GM18508 (cell line): Measurements from ENCODE around the gene SYNE1.
"Not testable (repeated sequence)": the region's sequence is repeated elsewhere in the genome, so short reads cannot be mapped to it uniquely, and the experiment has no call there.

Experiments
- ATAC-seq: cut with Tn5 transposase; IDR thresholded peaks from one replicate; pipeline ENCODE4 v1.9.1; 2021; ENCODE audit warnings: moderate number of reproducible peaks; ENCODE audit not compliant: insufficient read depth, unreplicated experiment

The SYNE1 gene

DNA sequence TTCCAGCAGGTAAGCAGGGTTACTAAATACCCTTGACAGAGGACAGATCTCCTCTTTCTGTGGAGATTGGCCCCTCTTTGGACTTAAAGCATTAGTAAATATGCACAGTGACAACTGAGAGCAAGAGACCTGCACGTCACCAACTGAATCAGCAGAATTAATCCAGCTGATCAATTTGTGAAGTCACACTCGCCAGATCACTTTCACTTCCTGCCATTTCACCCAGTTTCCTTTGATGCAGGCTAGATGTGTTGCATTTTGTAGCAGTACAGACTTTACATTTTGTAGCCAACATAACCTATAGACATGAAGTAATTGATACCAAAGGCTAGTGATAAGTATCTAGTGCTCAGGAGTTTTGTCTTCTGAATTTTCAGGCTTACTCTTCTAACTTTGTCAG, 11.9 kb downstream of the SYNE1 start:
- ATAC-seq: no peak

GRCh38 chr6:152614776-152615175, 22.4 kb downstream of the SYNE1 start:
- ATAC-seq: not testable (repeated sequence)

DNA sequence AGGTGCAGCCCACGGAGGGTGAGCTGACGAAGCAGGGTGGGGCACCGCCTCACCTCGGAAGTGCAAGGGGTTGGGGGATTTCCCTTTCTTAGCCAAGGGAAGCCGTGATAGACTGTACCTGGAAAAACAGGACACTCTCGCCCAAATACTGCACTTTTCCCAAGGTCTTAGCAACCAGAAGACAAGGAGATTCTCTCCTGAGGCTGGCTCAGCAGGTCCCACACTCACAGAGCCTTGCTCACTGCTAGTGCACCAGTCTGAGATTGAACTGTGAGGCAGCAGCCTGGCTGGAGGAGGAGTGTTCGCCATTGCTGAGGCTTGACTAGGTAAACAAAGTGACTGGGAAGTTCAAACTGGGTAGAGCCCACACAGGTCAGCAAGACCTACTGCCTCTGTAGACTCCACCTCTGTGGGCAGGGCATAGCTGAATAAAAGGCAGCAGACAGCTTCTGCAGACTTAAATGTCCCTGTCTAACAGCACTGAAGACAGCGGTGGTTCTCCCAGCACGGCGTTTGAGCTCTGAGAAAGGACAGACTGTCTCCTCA, 28.0 kb downstream of the SYNE1 start:
- no peak for ATAC-seq

DNA sequence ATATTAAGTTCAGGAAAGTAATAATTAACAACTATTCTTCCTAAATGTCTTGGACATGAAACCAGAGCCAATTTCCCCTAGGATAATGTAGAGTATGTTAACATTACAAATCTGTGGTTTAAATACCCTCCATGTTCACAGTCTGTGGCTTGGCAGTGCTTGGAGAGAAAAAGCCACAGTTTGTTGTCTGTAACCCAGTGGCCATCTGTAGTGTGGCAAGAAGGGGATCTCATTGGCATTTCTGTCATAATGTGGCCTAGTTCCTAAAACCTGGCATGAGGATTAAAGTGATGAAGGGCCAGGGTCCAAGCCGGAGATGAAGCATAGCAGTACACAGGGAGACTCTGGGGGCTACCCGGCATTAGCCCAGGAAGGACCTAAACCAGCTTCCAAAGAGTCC, 31.2 kb downstream of the SYNE1 start:
- ATAC-seq: no peak

DNA sequence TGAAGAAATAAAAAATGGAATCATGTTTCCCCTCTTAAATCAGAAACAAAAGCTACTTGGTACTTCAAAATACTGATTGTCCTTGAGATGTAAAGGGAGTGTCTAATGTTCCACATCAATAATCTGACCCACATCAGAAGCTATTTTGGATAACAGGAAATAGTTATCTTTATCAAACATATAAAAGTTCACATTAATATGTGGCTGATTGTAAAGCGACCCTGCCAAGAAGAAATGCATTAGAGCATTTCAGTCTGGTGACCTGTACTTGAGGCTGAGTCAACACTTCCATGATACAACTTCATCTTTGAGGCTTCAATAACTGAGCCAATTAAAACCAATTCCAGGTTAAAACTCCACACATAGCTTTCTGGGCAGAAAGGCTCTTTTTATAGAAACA, 31.8 kb downstream of the SYNE1 start:
- ATAC-seq: no peak

GRCh38 chr6:152603911-152604310, 33.3 kb downstream of the SYNE1 start:
- ATAC-seq: no peak

DNA sequence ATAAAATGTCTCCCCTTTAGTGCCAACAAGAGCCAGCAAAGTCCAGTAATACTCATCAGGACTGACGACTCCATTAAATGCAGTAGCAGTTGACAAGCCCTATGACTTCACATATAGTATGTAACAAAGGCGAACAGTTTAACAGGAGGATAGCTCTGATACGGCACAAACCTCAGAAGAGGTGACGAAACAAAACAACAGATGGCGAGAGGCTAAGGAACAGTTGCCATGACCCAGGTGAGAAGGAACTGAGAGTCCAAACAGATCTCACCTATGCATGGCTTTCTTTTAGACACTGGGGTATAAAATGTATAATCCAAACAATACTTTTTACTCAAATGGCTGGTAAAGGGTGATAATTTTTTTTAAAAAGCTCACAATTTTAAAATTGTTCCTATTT, 37.1 kb downstream of the SYNE1 start:
- no peak for ATAC-seq

- no peak for ATAC-seq
Observed at GRCh38 chr6:152598901-152599537, 38.1 kb downstream of the SYNE1 start.

GRCh38 chr6:152598421-152598820, 38.7 kb downstream of the SYNE1 start:
- no peak for ATAC-seq

GRCh38 chr6:152596726-152597125, 40.4 kb downstream of the SYNE1 start:
- no peak for ATAC-seq

GRCh38 chr6:152595499-152595898, 41.7 kb downstream of the SYNE1 start:
- no peak for ATAC-seq

- no peak for ATAC-seq
Observed at GRCh38 chr6:152594701-152595100, 42.5 kb downstream of the SYNE1 start.

- no peak for ATAC-seq
Observed at GRCh38 chr6:152588456-152588855, 48.7 kb downstream of the SYNE1 start.

- no peak for ATAC-seq
Observed at GRCh38 chr6:152587473-152587872, 49.7 kb downstream of the SYNE1 start.

DNA sequence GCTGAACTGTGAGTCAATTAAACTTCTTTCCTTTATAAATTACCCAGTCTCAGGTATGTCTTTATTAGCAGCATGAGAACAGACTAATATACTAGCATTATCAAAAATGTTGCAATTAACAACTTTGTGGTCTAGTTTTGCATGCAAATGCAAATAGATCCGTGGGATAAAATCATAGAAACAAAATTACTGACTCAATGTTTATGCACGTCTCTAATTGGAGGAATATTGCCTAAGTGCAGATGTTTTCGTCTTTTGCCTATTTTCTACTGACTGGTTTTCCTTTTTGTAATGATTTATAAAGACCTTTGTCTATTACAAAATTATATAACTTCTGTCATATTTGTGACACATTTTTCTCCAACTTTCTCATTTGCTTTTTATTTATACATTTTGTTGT, 51.9 kb downstream of the SYNE1 start:
- ATAC-seq: no peak

DNA sequence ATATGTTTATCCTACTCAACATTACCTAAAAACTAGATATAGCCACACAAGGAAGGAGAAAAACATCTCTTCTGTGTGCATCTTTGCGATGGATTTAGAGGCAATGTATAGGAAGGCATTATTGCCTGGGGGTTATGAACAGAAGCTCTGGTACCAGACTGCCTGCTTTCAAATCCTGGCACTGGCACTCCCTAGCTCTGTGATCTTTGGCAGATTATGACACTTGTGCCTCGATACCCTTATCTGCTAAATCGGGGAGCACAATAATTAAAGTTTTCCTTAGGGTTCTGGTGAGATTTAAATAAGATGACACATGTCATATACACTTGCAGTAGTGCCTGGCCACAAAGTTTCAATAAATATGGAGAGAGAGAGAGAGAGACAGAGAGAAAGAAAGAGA, 53.3 kb downstream of the SYNE1 start:
- ATAC-seq: no peak

GRCh38 chr6:152576525-152576924, 60.6 kb downstream of the SYNE1 start:
- ATAC-seq: no peak

- no peak for ATAC-seq
Observed at GRCh38 chr6:152575621-152576150, 61.5 kb downstream of the SYNE1 start.

- ATAC-seq: no peak
Observed at GRCh38 chr6:152575161-152575560, 62.0 kb downstream of the SYNE1 start.

DNA sequence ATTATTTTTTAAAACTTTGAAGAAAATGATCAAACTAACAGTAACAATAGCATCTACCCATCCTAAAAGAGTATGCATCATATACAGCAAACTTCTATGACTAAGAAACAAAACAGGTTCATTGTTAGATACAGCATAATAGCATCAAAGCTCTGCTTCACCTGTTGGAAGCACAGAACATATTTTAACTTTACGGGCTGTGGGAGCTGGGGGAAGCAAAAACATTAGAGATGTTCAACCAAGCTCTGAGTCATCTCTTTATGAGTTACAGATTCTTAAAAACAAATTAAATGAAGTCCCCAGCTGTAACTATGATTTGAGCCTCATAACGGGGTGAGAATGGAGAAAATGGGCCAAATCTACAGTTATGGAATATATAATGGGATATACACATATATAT, 63.4 kb downstream of the SYNE1 start:
- no peak for ATAC-seq

DNA sequence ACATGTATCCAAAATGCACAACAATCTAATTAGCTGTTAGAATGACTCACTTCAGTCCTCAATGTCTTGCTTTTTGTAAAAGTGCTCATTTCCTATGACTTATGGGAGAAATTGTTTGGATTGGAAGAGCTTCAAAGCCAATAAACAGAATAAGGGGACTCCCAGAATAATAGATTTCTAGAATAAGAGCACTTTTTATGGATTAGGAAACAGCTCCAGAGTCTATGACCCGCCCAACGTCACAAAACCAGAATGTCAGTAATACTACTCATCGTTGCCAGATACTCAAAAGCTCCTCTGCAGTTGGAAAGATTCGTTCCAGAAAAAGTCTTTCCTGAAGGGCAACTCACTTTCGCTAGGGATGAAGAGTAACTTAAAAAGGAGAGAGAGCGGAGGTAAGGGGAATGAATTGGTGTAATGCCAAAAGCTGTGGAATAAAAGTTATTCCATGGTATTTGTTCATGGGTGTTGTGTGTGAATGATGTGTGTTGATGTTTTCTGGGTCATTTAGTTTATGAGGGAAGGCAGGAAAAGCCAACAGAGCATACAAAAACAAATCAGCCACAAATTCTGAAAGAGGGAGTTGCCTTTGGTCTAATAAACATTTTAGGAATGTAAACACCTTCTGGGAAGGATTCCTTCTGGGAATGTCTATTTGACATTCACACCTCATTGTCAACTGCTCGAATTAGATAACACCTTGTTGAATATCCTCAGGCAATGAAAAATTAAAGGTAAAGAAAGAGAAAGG, 64.6 kb downstream of the SYNE1 start:
- ATAC-seq: no peak

DNA sequence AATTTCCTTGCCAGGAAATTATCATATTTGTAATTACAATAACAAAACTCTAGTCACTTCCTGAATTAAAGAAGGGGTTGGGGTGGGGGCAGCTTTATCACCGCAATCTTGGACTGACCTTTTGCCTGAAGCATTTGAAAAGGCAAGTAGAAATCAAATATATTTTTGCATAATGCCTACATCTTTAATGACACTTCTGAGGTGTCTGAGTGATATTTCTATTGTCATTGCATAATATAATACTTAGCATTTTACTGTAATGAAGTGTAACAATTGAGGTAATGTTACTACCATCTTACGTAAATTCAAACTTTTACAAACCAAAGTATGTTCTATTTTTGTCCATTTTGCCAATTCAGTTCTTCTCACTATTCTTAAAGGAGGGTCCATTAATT, 65.2 kb downstream of the SYNE1 start:
- no peak for ATAC-seq
